Measurements from ENCODE around the gene ID2.

DNA sequence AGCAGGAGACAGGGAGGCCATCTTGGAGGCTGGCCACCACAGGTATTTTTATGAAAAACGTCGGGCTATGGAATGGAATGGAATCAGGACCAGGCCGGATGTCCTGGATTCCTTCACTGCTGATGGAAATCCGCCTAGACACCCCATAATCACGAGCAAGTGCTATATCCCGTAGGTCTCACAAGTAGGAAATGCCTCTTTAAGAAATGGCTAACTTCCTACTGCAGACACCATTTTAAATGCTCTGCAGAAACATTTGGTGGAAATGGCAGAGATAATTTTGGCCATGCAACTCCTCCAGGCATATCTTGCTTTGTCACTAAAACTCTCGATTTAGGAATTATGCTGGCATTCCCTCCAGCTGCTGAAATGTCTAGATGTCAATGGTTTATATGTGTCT lies 18.0 kb downstream of the ID2 start:
- TF ChIP-seq CTCF (IDR thresholded peaks at IDR 0.05) (no peak), POLR2A (IDR thresholded peaks at IDR 0.05) (no peak)
